Subcutaneous adipose tissue (tissue), 4 donors: Measurements from ENCODE around the gene YOD1. TPM values are rescaled to one million over a fixed set of nuclear protein-coding genes. Genes with fewer than 3 reads are reported as not detected.

ENCODE experiments used
- CTCF ChIP-seq: fragments of 450-650 bp; IDR thresholded peaks from one replicate; pipeline ENCODE4 v1.5.1; 2016; ENCODE audit warnings: low read depth, mild to moderate bottlenecking, control low read depth, antibody characterized with exemption, moderate library complexity
- total RNA-seq, 4 donors: library from RNA; depleted of rRNA; stranded (reverse); fragments of >200 nt; gene quantifications; one replicate each; pipeline ENCODE4 v1.1.0, GENCODE V29; 2016

Gene YOD1
- total RNA-seq, 4 donors from 2014 or later, result 6.0 to 11.9 (median 6.9) TPM

- TF ChIP-seq CTCF, result no peak
Observed at GRCh38 chr1:207048041-207048440, 3.0 kb downstream of the YOD1 start.

- TF ChIP-seq CTCF, result no peak
Observed at GRCh38 chr1:207047505-207047904, 3.5 kb downstream of the YOD1 start.

GRCh38 chr1:207045453-207045852 is 5.6 kb downstream of the YOD1 start:
- TF ChIP-seq CTCF, result no peak

DNA sequence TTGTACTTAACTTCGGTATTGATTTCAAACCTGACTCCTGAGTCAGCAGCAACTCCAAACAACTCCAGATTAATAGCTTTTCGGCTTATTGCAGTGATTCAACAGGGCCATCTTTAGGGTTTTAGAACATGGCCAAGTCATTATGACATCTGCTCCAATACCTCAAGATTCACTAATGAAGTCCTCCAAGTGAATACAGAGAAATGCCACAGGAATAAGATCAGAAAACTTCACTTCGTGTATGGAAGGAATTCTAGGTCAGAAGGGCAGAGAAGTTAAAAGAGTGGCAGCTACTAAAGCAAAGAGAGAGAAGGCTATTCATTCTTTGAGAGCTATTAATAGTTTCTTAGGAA is 10.9 kb downstream of the YOD1 start:
- no peak for TF ChIP-seq CTCF

DNA sequence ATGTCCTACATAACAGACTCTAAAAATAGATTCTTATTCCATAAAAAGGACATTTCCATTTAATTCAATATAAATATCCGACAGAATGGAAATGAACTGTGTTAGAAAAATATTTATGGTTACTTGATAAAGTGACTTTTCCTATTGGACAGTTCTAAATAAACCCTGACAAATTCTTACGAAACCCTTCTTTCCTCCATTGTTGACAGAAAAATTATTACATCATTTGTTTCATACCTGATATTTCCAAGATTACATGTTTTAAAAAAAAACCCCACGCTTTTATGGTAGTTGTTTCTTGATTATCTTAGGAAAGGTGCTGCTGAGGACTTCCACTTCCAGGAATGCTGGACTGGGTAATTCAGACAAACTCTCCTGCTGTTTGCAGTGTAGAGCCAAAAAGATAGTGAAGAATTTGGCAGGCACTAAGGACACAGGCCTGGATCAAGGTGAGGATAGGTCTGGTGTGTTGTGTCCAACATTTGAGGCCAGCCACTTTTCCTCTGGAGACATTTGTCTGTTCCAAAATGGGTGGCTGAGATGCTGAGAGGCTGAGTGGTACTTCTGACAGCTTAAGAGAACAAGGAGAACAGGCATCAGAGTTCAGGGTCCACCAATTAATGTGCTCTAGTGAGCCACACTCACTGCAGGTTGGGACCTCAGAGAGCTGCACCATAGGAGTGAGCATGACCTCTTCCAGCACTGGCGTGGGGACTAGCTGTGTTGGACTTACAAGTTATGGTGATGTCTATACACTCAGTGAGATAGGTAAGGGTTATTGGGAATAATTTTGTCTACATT is 11.4 kb downstream of the YOD1 start:
- no peak for TF ChIP-seq CTCF

DNA sequence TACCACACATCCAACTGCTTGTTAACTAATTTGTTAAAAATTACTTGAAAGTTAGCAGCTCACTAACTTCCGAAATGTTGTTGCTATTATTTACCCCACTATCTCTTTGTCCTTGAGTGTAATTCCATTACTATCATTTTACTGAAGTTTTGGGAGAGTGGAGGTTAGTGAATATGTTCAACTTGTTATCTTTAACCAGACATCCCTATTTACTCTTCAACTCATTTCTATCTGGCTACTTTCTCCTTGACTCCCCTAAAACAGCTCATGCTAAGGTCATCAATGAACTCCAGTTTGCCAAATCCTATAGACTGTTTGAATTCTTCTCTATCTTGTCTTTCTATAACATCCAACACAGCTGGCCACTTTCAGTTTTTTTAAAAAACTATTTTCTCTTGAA is 14.1 kb downstream of the YOD1 start:
- no peak for TF ChIP-seq CTCF

GRCh38 chr1:207035877-207036551 is 15.0 kb downstream of the YOD1 start:
- TF ChIP-seq CTCF, result no peak
